HuH-7.5 (cell line): ENCODE measurements around the gene SNHG17.
"Not testable (repeated sequence)": the region's sequence is repeated elsewhere in the genome, so short reads cannot be mapped to it uniquely, and the experiment has no call there.

Experiments
- DNase-seq: peaks from one replicate; pipeline ENCODE4 v3.0.0; 2011; ENCODE audit warnings: low spot score

SNHG17 gene

DNA sequence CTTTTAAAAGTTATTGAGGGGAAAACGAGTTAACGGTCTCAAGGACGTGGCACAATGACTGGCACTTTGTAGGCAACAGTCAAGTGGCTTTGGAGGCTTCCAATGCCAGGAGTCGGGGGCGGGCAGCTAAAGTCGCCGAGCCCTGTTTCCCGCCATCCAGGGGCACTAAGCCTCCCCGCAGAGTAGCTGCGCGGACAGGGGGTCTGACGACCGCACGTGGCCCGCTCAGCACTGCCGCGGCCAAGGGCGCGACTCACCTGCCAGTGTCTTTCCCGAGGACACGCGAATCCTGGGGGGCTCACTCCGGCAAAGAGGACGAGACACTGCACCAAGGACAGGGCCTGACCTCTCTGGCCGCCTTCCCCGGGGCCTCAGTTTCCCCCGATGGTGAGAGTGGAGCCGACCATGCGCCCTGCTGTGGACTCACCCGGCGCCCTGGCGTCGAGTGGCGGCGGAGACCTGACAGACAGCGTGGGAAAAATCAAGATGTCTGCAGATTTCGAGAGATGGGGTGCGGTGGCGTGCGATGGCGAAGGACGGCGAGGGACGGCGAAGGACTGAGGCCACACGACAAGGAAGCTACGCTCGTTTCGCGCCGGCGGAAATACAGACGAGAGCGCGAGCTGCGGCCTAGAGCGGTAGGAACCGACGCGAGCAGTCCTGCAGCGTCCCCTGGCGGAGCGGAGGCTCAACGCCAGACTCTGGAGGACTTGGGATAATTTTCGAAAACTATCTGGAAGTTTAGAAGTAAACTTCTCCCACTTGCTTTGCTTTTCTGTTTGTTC lies at the start of gene SNHG17:
Gene SNHG17, minus strand, starts transcription at position 559 of the 785 bp plus-strand sequence.
- DNase-seq = peak; percentile 56

- no peak for DNase-seq
Measured at GRCh38 chr20:38479596-38479995, 44.5 kb upstream of the SNHG17 start.

DNA sequence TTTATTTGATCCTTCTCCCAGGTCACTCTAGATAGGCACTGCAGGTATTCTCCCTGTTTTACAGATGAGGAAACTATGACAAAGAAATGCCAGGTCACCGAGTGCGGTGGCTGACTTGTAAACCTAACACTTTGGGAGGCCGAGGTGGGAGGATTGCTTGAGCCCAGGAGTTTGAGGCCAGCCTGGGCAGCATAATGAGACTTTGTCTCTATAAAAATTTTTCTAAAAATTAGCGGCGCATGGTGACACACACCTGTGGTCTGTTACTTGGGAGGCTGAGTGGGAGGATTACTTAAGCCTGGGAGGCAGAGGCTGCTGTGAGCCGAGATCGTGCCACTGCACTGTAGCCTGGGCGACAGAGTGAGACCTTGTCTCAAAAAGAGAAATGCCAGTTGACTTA lies 42.6 kb upstream of the SNHG17 start:
- no peak for DNase-seq

DNA sequence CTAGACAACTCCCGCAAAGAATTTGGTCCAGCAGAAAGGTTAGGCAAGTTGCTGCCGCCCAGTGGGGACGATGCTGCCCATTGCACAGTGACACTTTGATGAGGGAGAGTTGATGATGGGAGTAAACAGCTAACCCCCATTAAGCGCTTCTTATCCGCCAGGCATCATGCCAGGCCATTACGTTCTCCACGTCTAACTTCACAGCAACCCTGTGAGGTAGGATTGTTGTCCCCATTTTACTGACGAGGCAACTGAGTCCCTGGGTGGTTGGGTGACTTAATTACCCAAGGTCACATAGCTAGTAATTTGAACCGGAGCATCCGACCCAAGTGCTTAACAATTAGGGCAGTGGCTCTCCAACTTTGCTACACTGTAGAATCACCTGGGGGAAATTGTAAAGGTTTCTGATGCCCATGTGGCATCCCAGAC lies 38.3 kb upstream of the SNHG17 start:
- no peak for DNase-seq

DNA sequence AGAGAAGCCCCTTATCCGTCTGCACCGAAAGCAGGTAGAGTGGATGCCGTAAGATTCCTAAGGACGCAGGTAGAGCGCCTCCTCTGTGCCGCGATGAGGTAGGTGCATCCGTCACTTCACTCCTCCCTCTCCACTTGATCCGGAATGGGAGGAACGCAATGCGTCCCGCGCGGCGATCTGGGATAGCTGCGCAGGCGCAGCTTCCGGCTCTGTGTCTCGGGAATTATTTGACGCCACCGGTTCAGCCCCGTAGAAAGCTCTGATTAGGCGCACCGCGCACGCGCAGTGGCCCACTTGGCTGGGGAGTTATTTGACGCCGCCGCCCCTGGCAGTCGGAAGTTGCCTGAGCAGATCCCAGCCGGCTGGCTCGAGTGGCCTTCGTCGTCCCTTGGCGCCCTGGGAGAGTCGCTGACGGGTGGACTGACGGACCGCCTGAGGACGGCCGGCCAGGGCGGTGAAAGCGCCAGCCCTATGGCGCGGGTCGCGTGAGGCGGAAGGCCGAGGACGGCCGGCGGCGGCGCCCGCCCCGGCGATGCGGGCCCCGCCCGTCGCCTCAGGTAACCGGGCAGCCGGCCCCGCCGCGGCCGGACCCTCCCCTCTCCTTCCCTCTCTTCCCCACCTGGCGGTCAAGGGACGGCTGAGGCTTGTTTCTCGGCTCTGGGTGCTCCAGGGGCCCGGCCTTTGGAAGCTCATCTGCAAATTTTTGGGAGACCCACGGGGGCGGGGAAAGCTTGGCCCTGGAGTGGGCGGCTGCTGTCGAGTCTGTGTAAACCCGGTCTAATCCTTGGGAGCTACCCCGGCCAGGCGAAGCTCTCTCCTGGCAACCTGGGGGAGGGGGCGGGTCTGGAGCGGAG lies 37.6 kb upstream of the SNHG17 start, which contains the start of gene RALGAPB:
Gene RALGAPB, plus strand, starts transcription at position 331 of the 854 bp plus-strand sequence. CDS start 15,590 bp downstream, outside the sequence.
- peak; percentile 91 for DNase-seq

DNA sequence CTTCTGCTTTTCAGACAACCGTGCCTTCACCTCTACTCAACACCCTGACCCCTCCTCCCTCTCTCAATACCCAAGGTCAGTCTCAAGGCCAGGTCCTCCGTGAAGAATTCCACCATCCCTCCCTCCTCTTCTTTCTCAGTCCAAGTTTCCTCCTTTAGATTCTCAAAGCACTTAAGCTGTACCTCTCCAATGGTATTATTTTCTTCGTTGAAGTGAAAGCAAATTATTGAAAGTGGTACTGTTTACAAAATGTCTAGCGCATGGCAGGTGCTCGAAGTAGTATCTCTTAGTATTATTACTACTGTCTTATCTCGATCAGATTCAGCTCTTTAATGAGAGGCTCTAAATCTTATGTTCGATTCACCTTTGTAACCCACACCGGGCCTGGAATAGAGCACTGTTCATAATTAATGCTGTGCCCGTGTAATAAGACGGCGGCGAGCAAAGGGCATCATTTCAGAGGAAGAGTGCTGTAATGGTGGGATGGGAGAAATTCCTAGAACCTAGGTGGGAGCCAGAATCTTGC lies 36.9 kb upstream of the SNHG17 start:
- DNase-seq = no peak

- no peak for DNase-seq
Measured at GRCh38 chr20:38471245-38471644, 36.1 kb upstream of the SNHG17 start.

DNA sequence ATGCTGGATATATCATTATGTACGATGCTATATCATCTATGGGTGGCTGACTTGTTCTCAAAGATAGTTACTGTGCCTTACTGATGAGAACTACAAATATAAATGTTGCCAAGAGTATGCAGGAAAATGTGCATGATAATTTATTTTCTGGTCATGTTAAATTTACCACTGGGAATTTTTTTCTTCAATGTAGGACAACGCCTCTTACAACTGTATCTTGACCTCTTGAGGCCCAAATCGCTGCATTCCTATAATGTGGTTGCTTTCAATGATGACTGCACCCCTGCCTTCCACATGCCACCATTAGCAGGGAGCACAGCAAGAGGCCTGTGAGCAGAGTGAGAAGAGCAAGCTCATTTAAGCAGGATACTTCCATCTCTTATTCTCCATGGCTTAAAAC lies 31.9 kb upstream of the SNHG17 start:
- no peak for DNase-seq

- no peak for DNase-seq
Measured at GRCh38 chr20:38466171-38466570, 31.0 kb upstream of the SNHG17 start.

DNA sequence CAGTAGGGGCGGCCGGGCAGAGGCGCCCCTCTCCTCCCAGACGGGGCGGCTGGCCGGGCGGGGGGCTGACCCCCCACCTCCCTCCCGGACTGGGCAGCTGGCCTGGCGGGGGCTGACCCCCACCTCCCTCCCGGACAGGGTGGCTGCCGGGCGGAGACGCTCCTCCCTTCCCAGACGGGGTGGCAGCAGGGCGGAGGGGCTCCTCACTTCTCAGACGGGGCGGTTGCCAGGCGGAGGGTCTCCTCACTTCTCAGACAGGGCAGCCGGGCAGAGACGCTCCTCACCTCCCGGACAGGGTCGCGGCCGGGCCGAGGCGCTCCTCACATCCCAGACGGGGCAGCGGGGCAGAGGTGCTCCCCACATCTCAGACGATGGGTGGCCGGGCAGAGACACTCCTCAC lies 26.4 kb upstream of the SNHG17 start:
- not testable (repeated sequence) for DNase-seq

DNA sequence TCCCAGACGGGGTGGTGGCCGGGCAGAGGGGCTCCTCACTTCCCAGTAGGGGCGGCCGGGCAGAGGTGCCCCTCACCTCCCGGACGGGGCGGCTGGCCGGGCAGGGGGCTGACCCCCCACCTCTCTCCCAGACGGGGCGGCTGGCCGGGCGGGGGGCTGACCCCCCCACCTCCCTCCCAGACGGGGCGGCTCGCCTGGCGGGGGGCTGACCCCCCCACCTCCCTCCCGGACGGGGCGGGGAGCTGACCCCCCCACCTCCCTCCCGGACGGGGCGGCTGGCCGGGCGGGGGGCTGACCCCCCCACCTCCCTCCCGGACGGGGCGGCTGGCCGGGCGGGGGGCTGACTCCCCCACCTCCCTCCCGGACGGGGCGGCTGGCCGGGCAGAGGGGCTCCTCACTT lies 26.0 kb upstream of the SNHG17 start:
- DNase-seq = not testable (repeated sequence)

- not testable (repeated sequence) for DNase-seq
Measured at GRCh38 chr20:38460631-38461030, 25.5 kb upstream of the SNHG17 start.

DNA sequence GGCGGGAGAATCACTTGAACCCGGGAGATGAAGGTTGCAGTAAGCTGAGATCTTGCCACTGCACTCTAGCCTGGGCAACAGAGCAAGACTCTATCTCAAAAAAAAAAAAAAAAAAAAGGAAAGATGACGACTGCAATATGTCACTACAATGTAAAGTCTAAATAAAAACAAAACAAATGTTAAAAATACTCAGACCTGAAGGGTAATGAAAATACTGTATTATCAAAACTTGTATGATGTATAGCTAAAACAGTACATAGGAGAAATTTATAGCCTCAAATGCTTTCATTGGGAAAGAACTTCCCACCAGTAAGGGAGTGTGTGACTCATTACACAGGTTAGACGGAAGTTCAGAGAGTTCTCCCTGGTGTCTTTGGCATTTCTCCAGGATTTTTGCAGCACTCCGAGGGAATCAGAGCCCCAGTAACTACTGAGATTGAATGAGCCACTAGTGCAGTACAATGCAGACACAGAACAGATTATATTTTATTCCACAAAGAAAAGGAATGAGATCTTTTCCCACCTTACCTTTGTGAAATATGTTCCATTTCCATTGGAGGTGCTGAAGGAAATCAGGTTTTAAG lies 25.0 kb upstream of the SNHG17 start:
- DNase-seq = peak; percentile 57

GRCh38 chr20:38458314-38458713 lies 23.2 kb upstream of the SNHG17 start:
- DNase-seq = no peak

DNA sequence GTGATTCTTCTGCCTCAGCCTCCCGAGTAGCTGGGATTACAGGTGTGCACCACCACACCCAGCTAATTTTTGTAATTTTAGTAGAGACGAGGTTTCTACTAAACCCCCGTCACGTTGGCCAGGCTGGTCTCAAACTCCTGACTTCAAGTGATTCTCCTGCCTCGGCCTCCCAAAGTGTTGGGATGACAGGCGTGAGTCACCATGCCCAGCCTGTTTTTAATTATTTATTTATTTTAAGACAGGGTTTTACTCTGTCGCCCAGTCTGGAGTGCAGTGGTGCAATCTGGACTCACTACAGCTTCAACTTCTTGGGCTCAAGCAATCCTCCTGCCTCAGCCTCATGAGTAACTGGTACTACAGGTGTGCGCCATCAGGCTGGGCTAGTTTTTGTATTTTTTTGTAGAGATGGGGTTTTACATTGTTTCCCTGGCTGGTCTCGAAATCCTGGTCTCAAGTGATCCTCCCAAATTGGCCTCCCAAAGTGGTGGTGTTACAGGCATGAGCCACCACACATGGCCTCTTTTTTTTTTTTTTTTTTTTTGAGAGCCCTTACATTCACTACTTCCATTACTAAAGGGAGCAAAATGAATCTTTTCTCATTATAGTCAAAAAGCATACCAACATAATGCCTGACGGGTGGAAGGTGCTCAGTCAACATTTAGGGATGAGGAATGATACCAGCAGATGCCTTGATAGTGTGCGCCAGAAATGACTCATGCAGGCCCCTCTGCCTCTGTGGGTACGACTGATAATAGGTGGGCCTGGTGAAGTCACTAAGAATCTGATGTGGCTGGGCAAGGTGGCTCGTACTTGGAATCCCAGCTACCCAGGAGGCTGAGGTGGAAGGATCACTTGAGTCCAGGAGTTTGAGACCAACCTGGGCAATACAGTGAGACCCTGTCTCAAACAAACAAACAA lies 19.7 kb upstream of the SNHG17 start:
- DNase-seq = no peak

DNA sequence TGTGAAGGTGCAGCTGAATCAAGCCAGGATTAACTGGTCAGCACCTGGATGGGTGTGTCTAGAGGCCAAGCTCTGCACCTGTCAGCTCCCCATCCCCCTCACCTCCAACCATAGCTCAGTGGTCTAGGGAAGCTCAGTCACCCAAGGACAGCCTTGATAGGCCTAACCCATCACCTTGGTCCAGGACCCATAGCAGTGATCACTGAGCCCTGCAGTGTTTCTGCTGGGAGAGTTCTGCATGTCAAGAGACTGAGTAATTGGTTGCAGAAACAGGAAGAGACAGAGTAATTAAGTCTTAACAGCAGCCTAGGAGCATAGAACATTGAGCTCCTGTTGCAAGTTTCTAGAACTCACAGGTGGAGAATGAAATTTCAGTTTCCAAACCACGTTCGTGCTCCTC lies 18.8 kb upstream of the SNHG17 start:
- no peak for DNase-seq

DNA sequence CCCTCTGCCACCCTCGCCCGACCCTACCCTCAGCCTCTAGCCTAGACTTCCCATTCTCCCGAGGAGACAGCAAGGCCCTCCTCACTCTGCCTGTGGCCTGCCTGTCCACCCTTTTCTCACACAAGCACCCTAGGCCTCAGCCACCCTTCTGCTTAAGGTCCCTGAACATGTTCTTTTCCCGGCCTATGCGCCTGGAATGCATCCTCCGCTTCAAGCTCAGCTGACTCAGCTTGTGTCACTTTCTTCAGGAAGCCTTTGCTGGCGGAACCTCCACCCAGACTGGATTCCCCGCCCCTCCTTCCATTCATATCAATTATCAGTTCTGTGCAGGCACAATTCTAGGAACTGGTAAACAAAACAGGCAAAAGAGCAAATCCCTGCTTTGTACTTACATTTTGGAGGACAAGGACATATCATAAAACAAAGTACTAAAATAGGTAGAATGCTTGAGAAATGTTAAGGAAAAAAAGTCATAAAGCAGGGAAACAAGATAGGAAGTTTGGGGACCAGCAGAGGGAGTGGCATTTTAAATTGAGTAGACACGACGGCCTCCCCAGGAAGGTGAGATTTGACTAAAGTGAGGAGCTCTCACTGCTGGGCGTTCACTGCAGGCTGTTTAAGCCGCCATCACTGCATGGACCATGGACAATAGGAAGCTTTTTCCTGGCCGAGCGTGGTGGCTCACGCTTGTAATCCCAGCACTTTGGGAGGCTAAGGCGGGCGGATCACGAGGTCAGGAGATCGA lies 17.9 kb upstream of the SNHG17 start:
- DNase-seq = no peak

DNA sequence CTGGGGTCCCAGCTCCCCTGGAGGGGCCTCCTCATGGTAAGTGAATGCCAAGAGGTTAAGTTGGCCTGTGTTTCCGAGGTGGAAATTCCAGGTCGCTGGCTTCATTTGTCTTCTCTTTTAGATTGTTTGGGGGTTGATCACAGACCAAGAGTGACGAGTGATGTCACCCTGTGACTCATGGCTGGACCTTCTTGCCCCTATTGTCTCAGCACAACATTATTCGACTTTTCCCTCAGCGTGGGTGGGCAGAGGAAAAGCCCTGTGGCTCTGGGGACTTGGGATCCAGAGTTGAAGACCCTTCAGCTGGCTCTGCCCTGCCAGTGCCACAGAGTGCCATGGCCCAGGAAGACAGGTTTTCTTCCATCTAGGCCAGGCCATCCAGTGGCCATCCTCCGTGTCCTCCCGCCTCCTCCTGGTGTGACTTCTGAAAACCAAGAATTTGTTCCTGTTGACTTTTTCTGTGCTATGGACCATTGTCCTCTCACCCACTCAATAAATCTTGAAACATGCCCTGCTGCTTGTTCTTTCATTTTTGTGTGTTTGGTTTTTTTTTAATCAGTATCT lies 15.4 kb upstream of the SNHG17 start:
- no peak for DNase-seq

DNA sequence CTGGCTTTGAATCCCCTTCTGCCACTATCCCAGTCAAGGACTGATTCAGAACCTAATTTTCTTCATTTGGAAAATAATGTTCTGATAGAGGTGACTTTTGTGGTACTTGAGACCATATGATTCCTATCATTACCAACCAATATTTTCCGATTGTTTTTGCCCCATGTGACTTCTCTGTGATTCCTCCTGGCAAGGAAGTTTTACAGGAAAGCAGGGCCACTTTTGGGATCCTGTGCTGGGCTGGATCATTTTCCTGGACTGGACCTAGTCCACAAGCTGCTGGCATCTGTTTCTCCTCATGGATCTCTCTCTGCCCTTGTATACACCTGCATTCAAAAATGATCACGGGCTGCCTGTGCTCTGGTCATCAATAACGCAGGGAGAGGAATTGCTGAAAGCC lies 13.9 kb upstream of the SNHG17 start:
- DNase-seq = no peak
